Stimulated activated CD8-positive, alpha-beta memory T cell treated with anti-CD3 and anti-CD28 coated beads, Interleukin-12 subunit alpha, Interleukin-12 subunit beta, amount 100 ng/mL, for 1 hour (primary cell): Measurements from ENCODE around the gene INO80E.
"Not testable (repeated sequence)": the region's sequence is repeated elsewhere in the genome, so short reads cannot be mapped to it uniquely, and the experiment has no call there.

Source experiments
- DNase-seq: peaks from one replicate; pipeline ENCODE4 v3.0.0-alpha.2; 2020; ENCODE audit warnings: low read depth

INO80E gene, protein sequence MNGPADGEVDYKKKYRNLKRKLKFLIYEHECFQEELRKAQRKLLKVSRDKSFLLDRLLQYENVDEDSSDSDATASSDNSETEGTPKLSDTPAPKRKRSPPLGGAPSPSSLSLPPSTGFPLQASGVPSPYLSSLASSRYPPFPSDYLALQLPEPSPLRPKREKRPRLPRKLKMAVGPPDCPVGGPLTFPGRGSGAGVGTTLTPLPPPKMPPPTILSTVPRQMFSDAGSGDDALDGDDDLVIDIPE

DNA sequence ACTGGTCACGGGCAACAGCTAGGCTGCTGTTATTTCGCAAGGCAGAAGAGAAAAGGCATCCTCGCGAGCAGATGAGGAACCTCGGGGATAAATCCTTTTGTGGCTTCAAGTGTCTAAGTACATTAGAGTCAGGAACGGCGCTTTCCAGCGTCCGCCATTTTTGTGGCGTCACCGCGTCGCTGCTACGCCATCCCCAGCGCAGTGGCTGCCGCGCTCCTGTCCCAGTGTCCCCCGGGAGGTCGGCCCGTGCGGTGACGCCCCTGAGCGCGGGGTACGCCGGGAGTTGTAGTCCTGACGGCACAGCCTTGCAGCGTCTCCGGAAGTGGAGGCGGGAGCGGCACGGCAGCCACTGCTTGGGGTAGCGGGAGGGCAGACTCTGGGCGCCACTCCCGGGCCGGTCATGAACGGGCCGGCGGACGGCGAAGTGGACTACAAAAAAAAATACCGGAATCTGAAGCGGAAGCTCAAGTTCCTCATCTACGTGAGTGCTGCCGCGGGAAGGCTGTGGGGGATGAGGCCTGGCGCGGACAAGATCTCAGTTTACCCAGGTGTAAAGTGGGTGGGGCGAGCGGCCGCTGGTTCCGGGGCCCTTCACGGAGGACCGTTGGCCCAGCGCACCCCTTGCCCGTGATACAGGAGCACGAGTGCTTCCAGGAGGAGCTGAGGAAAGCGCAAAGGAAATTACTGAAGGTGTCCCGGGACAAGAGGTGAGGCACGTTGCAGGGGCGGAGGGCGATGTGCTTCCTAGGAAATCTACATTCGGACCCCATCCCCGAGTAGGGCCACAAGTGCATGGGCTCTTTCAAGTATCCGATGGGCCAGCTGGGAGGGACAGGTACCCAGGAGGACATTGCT lies at the start of gene INO80E:
TSS of gene INO80E (plus strand) at position 331 of the 855 bp plus-strand sequence. CDS start at position 401, 70 bp downstream.
- DNase-seq: peak; percentile 99

GRCh38 chr16:29947897-29948296 lies 48.1 kb upstream of the INO80E start:
- no peak for DNase-seq

- no peak for DNase-seq
Measured at GRCh38 chr16:29950806-29951461, 45.1 kb upstream of the INO80E start.

DNA sequence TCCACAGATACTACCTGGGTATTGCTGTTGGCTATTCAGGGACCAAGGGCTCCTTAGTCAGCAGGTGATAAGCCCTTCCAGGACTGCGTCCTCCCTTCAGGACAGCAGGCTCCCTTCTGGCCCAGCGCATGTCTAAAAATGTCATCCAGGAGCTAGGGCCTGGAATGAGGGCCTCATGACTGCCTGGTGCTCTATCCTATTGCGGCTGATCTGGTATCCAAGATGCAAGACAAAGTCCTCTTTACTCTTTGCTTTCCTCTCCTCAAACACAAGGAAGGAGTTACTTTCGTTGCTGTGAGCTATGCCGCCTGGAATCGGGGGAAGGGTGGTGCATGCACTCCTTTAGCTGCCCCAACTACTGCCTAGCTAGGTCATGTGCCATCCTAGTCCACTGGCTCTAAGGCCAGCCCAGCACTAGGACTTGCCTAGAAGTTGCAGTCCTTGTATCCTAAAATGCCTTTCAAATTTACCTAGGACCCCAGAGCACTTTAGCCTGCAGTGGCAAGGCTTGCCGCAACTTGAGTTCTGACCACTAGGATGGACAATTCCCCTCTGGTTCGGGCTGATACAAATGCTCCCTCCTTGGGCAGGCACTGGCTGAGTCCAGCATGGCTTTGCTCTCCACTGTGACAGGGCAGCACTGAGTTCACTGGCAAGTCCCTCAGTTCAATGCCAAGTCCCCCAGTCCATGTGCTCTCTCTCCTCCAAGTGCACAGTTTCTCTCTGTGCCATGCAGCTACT lies 44.2 kb upstream of the INO80E start:
- DNase-seq: no peak

GRCh38 chr16:29958756-29959155 lies 37.3 kb upstream of the INO80E start:
- DNase-seq: no peak

GRCh38 chr16:29959293-29959692 lies 36.7 kb upstream of the INO80E start:
- DNase-seq: no peak

GRCh38 chr16:29959821-29960220 lies 36.2 kb upstream of the INO80E start:
- not testable (repeated sequence) for DNase-seq

DNA sequence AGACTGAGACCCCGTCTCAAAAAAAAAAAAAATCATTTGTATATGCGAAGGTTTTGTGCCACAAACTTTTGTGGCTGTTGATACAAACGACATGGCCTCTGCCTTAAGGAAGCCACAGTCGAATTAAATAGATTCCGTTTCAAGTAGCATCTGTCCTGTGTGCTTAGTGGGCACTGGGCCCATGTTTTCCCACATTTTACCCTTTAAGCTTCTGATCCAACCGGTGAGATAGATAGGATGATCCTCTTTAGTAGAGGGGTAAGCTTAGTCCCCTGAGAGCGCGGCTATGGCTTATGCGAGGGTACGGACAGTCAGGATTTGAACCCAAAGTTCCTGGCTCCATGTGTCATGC lies 34.9 kb upstream of the INO80E start:
- no peak for DNase-seq

- DNase-seq: peak; percentile 84
Measured at GRCh38 chr16:29961479-29962343, 34.3 kb upstream of the INO80E start, which contains the start of gene TMEM219. TMEM219 (plus strand) TSS chr16:29962079; CDS start chr16:29963144, 1,065 bp downstream.

DNA sequence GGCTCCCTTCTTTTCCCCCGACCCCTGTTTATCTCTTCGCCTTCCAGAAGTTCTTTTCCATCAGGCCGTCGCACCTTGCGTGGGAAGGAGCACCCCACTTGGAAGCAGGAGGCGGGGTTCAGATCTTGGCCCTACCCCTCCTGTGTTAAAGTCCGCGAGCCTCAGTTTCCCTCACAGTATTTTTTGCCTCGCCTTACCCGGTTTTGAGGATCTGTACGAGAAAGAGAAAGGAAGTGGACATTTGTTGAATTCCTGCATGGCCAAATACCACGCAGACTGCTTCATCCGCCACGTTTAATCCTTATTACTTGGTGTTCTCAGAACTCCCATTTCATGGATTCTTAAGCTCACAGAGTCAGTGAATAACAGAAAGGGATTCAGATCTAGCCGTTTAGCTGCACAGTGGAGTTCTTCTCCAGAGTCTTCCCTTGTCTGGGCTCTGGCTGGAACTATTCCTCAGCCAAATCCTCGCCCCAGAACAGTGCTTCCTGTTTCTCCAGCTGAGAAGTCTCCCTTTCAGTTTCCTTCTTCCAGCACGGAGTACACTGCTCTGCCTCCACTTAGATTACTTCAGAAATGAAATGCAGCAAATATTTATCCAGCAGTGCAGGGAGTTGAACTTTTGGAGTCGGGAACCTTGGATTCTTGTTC lies 33.6 kb upstream of the INO80E start:
- DNase-seq: no peak

GRCh38 chr16:29963021-29963743 lies 32.9 kb upstream of the INO80E start:
- no peak for DNase-seq

DNA sequence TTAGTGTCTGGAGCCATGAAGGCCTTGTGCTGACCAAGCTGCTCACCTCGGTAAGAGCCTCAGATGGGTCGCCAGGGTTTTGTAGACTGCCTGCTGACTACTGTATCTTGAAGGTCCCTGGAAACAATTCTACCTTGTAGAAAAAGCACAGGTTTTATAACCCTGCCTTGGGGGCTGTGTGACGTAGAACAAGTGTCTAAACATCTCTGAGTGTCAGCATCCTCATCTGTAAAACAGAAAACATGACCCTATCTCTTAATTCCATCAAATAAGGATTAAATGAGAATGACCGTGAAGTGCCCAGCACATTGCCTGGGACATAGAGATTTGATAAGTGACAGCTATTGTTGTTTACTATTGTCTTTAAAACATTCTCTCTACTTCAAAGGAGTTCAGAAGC lies 27.8 kb upstream of the INO80E start:
- DNase-seq: no peak

DNA sequence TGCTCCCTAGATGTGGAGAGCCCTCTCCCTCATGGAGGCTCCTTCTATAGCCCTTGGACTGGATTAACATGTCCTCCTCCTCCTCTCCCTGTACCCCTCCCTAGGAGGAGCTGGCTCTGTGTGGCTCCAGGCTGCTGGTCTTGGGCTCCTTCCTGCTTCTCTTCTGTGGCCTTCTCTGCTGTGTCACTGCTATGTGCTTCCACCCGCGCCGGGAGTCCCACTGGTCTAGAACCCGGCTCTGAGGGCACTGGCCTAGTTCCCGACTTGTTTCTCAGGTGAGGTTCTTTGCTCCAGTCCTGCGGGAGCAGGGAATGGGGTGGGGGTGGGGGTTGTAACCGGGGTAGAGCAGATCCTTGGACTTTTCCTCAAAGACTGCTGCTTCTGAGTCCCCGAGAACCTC lies 24.7 kb upstream of the INO80E start:
- no peak for DNase-seq

DNA sequence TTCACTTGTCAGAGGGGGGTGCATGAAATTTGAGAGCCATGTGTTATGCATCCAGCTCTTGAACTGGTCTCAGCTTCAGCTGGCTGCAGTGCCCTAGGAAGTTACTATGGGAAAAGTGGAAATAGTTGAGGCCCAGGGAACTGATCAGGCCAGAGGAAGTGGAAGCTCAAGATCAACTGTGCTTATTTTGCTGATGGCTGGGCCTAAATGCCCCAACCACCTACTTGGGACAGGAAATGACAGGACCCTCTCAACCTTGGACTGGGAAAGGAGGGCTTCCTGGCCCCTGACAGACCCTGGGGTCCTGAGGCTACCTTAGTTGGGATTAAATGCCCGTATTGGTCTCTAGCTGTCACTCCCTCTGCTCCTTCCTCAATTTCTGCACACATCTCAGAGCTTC lies 23.5 kb upstream of the INO80E start:
- DNase-seq: no peak

DNA sequence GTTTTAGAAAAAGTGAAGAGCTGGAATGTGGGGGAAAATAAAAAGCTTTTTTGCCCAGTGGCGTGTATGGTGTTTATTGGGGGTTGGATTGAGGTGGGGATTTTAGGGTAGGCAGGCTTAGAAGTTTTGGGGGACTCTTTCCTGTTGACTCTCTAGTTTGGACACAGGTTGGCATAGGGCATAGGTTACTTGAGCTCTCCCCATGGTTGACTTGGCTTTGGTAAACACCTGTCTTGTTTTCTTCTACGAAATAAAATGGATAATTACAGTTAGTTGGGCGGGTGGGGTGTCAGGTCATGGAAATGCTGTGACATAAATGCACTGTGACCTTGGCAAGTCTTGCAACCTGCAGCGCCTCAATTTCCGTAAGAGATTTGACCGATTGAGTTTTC lies 23.1 kb upstream of the INO80E start:
- DNase-seq: no peak

DNA sequence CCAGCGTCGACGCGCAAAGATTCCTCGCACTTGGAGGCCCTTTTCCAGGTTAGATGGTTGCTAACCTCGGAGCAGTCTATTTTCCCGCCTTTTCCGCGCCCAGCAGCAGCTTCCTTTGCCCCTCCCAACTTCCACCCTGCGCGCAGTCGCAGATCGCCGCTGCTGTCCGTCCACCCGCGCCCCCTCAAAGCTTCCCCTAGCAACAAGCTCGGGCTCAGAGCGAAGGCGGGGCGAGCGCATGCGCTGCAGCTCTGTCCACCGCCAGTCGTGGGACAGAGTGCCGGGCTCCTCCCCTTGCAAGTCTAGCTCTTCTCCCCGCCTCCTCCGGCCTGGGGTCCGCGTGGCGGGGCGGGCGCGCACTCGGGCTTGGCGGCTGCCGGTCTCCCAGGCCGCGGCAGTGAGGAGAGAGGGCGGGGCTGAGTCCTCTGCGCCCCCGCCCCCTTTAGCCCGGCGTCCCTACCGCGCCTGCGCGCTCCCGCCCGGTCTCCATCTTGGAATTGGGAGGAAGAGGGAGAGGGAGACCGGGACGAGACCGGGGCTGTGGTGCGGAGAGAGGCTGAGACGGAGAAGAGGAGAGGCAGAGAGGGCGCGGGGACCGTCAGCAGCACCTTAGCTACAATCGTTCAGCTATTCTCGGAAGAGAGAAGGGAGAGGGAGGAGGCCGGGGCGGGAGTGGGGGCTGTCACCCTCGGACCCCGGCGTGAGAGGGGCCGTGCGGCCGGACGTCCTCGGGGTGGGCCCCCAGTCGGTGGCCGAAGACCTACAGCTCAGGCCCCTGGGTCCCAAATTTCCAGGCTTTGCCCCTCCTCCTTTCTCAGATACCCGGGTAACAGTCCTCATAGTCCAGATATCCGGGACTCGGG lies 22.4 kb upstream of the INO80E start, which contains the start of gene TAOK2:
TSS of gene TAOK2 (plus strand) at position 485 of the 863 bp plus-strand sequence. CDS start 3,905 bp downstream, outside the sequence.
- DNase-seq: peak; percentile 83

DNA sequence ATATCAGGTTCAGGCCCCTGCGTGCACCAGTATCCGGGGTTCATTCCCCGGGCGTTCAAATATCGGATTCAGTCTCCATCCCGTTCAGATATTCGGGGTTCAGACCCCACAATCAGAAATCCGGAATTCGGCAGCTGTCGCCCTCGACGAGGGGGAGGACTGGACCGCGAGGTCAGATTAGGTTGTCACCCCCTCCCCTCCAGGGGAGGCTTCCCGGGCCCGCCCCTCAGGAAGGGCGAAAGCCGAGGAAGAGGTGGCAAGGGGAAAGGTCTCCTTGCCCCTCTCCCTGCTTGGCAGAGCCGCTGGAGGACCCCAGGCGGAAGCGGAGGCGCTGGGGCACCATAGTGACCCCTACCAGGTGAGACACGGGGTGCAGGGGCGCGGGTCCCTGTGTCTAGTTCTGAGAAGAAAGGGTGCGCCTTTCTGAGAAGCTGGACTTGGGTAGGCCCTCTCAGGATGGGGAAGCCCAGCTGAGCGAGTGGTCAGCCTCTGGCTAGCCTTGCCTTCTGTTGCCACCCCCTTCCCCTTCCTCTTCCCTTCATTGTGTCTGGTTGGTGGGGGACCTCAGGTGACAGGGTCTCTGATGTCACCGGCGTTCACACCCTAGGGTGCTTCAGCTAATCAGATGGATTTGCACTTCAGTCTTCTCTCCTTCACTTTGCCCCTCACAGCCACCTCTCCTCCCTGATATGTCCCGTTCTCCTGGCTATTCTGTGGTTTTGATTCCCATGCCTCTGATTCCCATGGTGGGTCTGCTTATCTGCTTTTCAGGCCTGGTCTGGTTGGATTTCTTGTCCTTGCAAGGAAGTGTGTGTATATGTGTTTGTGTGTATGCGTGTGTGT lies 21.5 kb upstream of the INO80E start:
- no peak for DNase-seq

GRCh38 chr16:29975134-29975538 lies 20.9 kb upstream of the INO80E start:
- no peak for DNase-seq
